ENCODE data around the gene SPRR4.
"Not testable (repeated sequence)": the region's sequence is repeated elsewhere in the genome, so short reads cannot be mapped to it uniquely, and the experiment has no call there.

Gene SPRR4

GRCh38 chr1:152965853-152966252, 4.6 kb upstream of the SPRR4 start:
- no peak for DNase-seq (ENCODE audit: low read depth in 2 of 2)

DNA sequence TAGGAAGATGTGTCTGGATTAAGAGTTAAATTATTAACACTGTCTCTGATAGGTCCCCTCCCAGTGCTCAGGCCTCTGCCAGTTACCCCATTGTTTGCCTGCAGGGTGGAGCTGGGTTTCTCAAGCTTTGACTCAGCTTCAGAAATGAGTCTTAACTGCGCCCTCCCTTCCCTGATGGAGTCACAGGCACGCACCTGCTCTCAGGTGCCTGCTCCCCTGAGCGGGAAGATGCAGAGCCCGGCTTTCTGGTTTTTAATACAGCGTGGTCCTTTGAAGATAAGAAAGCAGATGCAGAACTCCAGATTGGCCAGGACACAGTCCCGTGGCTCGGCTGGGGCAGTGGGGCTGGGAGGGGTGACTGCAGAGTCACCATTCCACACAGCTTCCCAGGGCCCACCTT, 3.2 kb upstream of the SPRR4 start:
- no peak for DNase-seq (ENCODE audit: low read depth in 2 of 2)

DNA sequence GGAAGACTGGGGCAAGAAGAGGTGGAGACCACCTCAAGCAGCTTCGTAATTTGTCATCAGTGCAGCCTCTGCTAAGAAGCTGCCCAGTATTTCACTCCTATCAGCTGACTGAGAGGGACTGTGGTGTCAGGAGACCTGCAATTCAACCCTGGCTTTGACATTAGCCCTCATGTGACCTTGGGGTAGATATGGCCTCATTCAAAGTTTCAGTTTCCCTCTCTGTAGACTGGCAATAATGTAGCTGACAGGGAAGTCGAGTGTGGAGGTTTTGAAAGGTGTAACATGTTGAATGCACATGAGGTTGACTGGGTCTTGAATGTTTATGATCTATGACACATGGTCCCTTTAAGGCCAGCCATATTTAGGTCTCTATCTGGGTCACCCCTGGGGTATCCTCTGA, 2.2 kb upstream of the SPRR4 start:
- DNase-seq (ENCODE audit: low read depth in 2 of 2) = no peak

DNA sequence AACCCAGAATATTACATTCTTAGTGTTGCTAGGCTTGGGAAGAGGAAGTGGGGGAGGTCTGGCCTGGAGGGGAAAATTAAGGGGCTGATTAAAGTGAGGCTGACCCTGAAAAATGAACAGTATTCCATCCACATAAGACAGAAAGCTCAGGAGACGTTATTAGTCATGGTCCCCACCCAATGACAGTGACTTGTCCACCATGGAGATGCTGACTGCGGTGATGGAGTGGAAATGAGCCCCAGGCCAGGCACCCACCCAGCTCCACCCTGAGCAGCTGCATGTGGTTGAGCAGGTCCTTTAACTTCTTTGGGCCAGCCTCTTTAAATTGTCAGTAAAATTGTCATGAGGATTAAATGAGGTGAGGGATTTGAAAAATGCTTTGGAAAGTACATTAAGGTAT, 1.4 kb upstream of the SPRR4 start:
- no peak for DNase-seq (ENCODE audit: low read depth in 2 of 2)

- no peak for DNase-seq (ENCODE audit: low read depth in 2 of 2)
Measured at GRCh38 chr1:152972196-152972886, 1.9 kb downstream of the SPRR4 start.

DNA sequence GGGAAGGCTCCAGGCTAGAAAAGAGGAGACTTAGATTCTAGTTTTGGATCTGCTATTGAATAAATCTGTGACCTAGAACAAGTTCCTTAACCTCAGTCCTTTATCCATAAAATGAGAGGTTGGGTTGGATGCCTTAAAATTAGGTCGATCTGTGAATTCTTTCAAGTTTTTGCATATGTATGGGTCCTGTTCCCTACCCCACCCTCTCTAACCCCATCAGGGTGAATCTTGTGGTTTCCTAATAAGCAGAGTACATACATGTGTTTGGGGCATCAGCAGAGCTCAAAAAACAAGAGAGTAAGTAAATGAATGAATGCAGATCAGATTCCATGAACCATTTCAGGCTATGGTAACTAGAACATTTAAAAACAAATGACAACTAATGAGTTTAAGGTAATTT, 6.2 kb downstream of the SPRR4 start:
- DNase-seq (ENCODE audit: low read depth in 2 of 2) = no peak

DNA sequence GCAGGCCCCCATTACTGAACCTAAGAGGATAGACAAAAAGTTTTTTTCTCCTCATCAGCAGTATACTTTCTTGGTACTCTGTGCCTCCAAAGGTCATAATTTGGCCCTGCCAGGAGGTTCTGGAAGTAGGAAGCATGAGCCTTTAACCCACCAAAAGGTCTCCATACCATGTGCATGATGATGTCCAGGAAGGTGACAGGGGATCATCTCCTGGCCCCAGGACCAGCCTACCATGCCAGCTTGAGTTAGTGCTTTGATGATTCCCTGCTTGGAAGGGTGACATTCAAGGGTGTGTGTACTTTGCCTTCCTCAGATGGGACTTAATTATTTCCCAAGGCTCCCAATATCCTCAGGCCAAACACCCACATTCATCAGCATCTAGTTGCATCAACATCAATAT, 7.2 kb downstream of the SPRR4 start:
- DNase-seq (ENCODE audit: low read depth in 2 of 2) = no peak

DNA sequence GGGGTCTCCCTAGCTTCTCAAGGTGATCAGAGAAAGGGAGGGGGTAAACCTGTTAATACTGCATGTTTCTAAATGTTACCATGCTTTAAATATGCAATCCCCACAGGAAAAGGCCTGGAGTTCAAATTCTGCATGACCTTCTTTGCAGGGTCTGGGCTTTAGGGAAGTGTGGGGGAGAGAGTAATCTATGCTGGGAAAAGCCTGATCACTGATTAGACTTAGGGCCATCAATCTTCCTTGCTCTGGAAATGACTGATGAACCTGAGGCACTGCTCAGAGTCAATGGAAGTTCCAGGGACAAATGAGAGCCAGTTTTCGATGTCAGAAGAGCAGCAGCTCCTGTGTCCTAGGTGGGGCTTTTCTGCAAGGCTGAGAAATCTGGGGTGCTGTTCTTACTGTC, 10.2 kb downstream of the SPRR4 start:
- no peak for DNase-seq (ENCODE audit: low read depth in 2 of 2)

- no peak for DNase-seq (ENCODE audit: low read depth in 2 of 2)
Measured at GRCh38 chr1:152981146-152981871, 10.9 kb downstream of the SPRR4 start.

DNA sequence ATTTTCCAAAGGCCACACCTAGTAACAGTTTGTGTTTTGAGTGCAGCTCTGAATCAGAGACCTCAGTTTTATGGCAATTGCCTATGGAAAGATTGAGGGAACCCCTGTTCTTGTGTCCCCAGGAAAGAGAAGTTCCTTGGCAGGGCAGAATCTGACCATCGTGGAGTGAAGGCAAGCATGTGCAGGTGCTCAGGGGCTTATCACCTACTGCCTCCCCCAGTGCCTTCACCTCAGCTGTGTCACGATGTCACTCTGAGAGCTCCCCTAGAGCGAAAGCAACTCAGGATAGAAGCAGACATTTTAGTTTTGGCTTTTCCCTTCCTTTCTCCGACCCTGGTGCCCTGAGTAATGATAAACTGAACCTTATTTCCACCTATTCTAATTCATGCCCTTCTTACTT, 11.6 kb downstream of the SPRR4 start:
- no peak for DNase-seq (ENCODE audit: low read depth in 2 of 2)

- DNase-seq (ENCODE audit: low read depth in 2 of 2) = no peak
Measured at GRCh38 chr1:152983234-152983633, 12.8 kb downstream of the SPRR4 start.

GRCh38 chr1:152983743-152984142, 13.3 kb downstream of the SPRR4 start, which contains the start of gene SPRR1A:
SPRR1A (plus strand) TSS chr1:152984081; CDS start chr1:152985231, 1,150 bp downstream.
- no peak for DNase-seq (ENCODE audit: low read depth in 2 of 2)

- DNase-seq (ENCODE audit: low read depth in 2 of 2) = no peak
Measured at GRCh38 chr1:152986578-152986977, 16.1 kb downstream of the SPRR4 start.

- no peak for DNase-seq (ENCODE audit: low read depth in 2 of 2)
Measured at GRCh38 chr1:152993186-152993585, 22.7 kb downstream of the SPRR4 start.

GRCh38 chr1:152995842-152996241, 25.4 kb downstream of the SPRR4 start:
- DNase-seq (ENCODE audit: low read depth in 2 of 2) = no peak

- DNase-seq (ENCODE audit: low read depth in 2 of 2) = no peak
Measured at GRCh38 chr1:152996633-152997400, 26.4 kb downstream of the SPRR4 start.

GRCh38 chr1:152997901-152998300, 27.5 kb downstream of the SPRR4 start:
- no peak for DNase-seq (ENCODE audit: low read depth in 2 of 2)

DNA sequence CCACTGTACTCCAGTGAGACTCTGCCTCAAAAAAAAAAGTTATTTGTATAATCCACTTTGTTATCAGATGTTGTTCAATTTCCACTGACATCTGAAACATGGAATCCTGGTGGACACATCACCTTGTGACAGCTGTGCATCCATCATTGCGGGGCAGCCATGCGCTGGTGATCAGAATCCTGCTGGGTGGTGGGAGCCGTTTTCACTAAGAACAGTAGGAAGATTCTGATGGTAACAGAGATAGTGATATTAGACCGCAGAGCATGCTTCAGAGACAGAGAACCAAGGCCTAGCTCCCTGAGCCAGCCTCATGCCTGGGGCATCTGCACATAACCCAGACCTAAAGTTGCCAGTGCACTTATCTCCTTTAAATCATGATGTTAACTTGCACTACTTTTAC, 28.0 kb downstream of the SPRR4 start:
- no peak for DNase-seq (ENCODE audit: low read depth in 2 of 2)

GRCh38 chr1:152999818-153000217, 29.4 kb downstream of the SPRR4 start:
- no peak for DNase-seq (ENCODE audit: low read depth in 2 of 2)

DNA sequence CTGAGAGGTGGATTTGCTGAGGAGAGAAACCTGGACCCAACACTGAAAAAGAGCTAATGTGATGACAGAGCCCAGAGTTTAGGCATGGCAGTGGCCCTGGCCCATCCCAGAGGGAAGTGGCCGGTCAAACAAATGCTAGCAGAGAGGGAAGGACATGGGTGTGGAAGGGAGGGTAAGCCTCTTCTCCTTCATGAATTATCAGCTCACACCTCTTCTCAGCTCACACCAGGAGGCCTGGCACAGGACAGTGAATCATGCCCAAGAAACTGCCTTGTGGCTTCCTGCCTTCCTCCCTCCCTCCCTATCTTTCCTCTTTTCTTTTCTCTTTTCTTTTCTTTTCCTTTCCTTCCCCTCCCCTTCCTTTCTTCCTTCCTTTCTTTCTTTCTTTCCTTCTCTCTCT, 29.8 kb downstream of the SPRR4 start:
- no peak for DNase-seq (ENCODE audit: low read depth in 2 of 2)

DNA sequence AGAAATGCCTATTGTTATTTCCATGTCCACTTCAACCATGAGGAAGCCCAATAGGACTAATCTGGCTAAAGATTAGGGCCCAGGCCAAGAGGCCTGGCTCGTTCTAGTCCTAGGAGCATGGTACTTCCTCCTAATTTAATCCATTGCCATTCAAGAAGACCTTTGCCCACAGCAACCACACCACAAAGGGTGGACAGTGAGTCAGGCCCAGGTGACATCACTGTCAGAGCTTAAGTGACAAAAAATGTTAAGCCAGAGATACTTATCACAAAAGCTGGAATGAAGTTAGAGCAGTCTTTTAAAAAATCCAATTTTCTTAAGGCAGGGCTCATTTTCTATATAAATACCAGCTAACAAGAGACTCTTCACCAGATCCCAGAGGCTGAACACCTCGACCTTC, 30.9 kb downstream of the SPRR4 start, which contains the start of gene SPRR3:
SPRR3 (plus strand) TSS at position 368 of the 400 bp plus-strand sequence. CDS start 1,272 bp downstream, outside the sequence.
- no peak for DNase-seq (ENCODE audit: low read depth in 2 of 2)

DNA sequence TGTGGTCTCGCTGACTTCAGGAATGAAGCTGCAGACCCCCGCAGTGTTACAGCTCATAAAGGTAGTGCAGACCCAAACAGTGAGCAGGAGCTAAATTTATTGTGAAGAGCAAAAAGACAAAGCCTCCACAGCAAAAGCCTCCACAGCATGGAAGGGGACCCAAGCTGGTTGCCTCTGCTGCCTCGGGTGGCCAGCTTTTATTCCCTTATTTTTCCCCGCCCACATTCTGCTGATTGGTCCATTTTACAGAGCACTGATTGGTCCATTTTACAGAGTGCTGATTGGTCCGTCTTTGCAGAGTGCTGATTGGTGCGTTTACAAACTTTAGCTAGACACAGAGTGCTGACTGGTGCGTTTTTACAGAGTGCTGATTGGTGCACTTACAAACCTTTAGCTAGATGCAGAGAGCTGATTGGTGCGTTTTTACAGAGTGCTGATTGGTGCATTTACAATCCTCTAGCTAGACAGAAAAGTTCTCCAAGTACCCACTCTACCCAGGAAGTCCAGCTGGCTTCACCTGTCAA, 40.8 kb downstream of the SPRR4 start:
- not testable (repeated sequence) for DNase-seq (ENCODE audit: low read depth in 2 of 2)
